ENCODE measurements around the gene GHRL.

GHRL gene

DNA sequence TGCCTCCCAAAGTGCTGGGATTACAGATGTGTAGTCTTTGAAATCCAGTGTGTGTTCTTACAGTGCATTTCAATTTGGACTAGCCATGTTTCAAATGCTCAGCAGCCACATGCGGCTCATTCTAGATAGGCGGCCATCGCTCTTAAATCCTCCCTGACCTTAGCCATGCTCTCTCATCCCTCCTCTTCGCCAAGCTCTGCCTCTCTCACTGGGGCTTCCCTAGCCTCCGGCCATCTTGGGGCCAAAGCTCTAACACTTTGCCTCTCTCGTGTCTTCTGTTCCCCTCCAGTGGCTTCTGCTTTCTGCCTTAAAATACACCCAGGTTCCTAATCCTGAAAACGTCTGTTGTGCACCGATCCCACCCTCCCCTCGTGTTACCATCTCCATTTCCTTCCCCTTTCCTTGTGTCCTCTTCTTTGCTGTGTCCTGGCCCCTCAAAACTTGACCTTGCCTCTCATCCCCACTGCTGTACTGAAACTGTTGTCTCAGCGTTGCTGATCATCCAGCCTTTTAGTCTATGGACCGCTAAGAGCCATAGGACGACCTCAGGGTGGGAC lies 1.4 kb upstream of the GHRL start:
- DNase-seq, result no peak

DNA sequence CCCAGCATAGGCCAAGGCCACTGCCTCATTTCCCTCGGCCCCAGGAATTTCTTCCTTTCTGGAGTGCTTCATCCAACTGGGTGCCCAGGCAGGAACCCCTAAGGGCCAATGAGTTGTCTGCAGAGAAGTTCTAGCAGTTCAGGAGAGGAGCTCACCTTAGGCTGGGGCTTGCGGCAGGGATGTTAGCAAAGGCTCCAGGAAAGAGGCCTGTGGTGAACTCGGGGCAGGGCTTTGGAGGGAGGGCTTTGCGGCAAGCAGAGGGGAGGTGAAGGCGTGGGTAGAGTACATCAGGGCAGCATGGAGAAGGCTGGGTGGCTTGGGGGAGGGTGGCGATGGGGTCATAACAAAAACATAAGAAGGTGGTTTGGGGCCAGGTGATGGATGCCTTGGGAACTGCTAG lies 1.1 kb downstream of the GHRL start:
- no peak for DNase-seq

DNA sequence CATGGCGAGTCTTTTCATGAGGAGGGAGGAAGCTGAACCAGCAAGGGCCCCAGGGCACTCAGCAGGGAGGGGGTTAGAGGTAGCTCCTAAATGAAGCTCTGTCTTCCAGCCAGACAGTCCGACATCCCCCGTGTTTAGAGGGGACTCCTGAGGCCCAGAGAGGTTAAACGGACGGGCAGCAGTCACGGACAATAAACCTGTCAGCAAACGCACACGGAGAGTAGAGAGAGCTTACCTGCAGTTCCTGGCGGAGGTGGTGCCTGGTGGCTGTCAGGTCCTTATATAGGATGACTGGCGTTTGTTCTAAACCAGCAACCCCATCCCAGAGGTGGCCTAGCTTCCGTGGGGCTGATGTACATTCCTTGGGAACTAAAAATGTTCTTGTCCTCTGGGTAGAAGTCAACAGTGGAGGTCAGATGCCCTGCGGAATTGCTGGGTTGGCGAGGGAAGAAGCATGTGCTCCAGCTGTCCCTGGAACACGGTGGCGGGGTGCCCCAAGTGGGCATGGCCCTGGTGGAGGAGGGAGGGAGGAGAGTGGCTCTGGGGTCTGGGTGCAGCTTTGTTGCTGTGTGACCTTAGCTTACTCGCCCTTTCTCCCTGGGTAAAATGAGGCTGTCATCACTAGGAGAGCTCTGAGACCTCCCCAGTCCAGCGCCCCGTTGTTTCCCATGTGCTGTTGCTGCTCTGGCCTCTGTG lies 2.1 kb downstream of the GHRL start:
- DNase-seq, result no peak

DNA sequence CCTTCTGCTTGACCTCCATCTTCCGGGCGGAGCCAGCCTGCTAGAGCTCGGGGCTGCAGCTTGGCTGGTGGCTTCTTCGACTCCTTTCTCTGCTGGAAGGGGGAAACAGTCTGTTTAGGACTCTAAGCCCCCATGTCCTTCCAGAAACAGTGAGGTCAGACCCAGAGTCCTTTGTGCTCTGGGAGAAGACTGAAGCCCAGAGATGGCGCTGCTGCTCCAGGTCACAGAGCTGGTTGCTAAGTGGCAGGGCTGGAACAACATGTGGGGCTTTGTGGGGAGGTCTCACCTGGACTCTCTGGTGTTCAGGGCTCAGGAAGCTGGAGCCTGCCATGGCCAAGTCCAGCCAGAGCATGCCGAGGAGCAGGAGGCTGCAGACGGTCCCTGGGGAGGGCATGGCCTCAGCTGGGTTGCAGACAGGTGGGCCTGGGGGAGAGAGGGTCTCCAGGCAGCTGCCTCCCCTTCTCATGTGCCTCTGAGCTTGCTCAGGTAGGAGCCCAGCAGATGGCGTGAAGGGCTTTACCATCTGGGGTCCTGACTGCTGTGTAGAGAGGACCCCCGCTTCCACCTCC lies 2.9 kb downstream of the GHRL start:
- DNase-seq, result no peak

DNA sequence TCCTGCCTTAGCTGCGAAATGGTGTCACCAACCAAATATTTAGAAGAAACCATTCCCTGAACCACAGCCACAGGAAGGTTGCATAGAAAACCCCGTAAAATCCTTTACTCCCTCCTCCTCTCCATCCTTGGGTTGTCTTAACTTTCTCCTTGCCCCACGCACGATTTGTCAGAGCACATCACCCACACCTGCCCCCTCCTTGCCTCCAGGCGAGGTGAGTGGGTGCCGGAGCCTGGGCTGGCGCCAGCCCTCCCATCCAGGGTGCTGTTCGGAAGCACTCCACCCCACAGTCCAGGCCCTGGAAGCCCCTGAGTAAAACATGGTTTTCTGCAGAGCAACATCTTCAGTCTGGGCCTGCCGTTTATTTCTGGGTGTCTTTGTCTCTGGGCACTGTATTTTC lies 3.7 kb downstream of the GHRL start:
- no peak for DNase-seq

DNA sequence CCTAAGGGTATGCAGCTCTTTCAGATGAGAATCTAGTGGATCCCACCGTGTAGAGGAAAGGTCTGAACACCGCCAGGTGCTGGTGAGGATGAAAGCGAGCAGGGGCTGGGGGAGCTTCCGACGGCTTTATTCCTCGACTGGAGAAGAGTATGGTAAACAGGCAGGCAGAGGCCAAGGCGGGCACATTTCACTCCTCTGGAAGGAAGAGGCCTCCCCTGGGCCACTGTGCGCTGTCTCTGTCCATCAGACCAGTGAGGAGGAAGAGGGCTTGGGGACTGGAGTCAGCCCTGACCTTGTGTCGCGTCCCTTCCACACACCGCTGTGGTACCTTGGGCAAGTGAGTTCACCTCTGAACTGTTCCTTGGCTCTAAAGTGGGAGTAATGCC lies 4.2 kb downstream of the GHRL start:
- no peak for DNase-seq

DNA sequence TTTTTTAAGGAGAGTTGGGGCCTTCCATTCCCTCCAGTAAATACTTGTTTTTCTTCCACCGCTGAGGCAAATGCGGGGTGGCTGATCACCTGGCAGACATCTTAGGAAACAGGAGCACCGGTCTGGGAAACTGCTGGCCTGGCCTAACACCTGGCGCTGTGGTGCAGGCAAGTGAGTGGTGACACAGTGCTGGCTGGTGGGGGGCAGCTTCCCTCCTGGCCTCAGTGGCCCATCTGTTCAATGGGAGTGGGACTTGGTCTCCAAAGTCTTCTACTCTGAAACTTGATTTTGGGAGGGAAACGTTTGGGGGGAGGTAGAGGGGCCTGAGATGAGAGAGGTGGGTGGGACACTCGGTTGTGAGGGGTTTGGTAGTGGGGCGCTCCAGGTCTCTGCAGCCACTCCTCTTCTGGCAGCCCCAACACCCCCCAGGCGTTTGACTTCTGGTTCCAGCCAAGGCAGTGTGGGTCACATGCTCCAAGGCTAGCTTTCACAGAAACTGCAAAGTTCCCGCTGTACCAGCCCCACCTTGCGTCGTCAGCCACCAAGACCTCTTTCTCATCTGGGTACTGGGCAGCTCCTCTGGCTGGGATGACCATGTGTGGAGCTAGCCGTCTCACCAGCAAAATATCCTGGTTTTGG lies 4.7 kb downstream of the GHRL start:
- DNase-seq, result no peak

DNA sequence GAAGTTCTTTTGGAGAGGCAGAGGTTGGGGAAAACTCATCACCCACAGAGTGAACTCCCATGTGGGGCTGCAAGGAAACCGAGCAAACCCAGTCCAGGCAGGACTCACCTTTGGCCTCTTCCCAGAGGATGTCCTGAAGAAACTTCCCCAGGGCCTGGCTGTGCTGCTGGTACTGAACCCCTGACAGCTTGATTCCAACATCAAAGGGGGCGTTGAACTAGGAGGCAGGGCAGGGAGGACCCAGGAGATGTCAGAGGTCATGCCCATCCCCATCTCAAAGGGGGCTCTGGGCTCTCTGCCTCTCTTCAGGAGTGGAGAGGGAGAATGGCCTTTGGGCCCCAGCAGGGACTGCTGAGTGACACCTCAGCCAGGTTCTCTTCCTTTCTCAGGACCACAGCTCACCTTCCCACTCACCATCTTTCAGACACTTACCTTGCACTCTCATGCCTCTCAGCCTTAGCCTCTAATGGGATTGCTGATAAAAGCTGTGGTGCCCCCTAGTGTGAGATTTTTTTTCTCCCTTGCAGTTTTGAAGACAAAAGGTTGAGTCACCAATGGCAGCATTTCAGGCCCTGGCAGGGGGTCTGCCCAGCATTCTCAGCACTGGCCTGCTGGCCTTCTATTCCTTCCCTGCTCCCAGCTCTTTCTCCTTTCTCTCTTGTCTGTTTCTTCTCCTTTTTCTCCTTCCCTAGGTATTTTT lies 6.0 kb downstream of the GHRL start:
- DNase-seq, result no peak

DNA sequence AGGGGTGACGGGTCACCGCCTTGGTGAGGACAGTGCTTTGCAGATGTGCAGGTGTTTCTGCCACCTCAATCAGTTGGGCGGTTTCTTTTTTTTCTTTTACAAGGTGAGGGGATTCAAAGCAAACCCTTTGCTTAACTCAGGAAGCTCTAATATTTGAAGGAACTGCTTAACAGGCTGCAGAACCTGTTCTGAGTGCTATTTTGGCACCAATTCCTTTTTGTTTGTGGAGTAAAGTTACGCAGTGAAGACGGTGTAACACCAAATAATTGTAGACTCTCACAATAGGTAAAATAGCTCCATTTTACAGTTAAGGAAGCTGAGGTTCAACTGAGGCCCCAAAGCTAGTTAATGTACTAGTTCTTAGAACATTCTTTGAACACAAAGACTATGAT lies 6.6 kb downstream of the GHRL start:
- no peak for DNase-seq

DNA sequence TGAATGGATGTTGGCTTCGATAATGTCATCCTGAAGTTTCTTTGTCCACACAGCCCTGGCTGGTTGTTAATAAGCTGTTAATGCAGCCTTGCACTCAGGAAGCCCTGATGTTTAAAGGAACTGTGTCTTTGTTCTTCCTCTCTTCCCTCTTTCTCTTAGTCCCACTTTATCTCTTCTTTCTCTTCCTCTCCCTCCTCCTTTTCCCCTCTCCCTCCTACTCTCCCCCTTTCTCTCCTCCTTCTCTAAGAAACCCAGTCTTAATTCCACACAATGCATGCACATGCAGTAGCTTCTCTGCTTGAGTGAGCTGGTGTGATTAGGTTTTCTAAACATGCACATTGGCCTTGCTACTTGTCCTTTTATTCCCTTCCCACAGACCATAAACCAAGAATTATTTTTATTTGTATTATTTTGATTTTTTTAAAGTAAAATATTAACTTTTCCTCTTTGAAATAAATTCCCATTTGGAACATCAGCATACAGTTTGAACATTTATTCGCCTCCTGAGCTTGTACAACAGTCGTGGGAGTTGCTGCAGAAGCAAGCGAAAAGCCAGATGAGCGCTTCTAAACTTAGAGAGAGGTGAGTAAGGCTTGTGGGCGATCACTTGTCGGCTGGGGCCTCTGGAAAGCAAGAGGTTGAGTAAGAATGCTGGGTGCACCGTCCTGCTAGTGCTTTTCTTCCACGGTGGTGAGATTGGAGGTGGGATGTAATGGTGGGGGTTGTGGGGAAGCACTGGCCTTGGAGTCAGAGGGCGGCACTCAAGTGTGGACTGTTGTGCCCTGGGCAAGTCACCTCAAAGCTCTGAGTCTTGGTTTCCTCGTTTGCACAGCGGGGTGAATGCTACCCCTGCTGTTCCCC lies 7.2 kb downstream of the GHRL start:
- no peak for DNase-seq

DNA sequence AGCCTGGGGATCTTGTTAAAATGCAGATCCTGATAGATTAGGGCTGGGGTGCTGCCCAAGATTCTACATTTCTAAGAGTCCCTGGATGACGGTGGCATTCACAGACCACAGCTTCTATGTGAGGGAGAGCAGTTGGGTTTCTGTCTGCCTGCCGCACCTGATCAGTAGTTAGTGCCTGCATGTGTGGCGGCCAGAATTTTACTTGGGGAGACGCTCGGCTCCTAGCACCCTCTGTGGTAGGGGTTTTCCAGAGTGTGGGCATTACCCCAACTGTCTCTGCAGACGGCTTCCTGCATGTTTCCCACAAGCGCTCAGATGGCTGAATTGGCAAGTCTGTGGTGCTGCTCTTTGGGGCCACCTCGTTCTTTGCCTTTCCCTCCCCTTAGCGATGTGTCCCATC lies 8.3 kb downstream of the GHRL start:
- DNase-seq, result no peak

DNA sequence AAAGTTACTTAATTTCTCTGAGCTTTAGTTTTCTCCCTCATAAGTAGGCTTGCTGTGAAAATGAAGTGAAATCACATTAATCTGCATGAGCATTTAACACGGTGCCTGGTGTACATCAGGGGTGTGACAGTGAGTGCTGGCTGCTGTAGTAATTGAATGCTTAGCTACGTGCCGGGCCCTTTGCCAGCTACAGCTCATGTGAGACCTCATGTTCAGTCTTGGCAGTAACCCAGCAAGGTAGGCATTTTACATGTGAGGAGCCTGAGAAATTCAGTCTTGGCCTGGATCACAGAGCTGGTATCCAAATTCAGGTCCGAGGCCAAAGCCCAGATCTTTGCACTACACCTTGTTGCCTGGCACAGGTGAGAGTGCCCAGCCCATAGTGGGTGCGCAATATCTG lies 9.1 kb downstream of the GHRL start:
- no peak for DNase-seq

DNA sequence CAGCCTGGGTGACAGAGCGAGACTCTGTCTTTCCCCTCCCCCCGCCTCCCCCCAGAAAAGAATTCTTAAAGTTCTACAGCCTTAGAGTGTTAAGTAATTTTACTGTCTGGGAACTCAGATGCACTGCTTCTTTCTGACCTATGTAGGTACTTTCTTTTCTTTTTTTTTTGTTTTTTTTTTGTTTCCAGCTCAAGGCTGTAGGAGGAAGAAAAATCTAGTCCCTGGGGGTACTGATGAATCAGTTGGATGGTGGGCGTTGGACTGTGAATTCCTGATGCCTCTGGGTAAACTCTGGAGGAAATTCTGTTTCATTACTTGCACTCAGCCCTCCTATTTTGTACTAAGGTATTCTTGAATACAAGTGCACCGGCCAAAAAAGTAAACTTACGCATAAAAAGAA lies 10.8 kb downstream of the GHRL start:
- no peak for DNase-seq

DNA sequence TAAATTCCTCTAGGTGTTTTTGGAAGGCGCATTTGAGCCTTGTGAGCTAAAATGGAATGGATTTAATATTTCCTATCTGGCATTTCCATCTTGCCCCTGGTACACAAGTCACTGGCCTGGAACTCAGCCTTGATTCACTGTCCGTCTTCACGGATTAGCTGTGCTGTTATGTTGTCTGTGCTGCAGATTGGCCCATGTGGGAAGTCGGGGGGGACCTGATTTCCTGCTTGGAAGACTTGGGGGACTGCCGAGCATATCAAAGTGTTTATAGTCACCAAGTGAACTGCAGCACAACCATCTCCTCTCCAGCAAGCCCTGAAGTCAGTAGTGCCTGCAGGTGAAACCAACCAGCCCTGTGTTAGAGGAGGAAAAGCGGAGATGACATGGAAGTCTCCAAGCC lies 12.2 kb downstream of the GHRL start:
- DNase-seq, result no peak

DNA sequence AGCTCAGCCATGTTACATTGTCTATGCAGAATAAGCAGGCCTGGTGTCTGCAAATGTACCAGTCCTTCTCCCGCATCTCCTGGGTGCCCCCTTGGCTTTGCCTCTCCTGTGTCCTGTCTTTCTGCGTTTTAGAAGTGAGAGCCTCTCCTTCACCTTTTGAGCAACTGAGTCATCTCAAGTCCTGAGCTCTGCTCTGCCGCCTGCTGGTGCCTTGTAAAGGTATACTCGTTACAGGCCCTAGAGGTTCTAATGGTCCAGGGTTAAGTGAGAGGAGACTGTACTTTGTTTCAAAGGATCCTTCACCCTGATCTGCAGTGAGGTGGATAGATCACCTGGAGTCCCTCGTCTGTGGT lies 12.6 kb downstream of the GHRL start:
- DNase-seq, result no peak

DNA sequence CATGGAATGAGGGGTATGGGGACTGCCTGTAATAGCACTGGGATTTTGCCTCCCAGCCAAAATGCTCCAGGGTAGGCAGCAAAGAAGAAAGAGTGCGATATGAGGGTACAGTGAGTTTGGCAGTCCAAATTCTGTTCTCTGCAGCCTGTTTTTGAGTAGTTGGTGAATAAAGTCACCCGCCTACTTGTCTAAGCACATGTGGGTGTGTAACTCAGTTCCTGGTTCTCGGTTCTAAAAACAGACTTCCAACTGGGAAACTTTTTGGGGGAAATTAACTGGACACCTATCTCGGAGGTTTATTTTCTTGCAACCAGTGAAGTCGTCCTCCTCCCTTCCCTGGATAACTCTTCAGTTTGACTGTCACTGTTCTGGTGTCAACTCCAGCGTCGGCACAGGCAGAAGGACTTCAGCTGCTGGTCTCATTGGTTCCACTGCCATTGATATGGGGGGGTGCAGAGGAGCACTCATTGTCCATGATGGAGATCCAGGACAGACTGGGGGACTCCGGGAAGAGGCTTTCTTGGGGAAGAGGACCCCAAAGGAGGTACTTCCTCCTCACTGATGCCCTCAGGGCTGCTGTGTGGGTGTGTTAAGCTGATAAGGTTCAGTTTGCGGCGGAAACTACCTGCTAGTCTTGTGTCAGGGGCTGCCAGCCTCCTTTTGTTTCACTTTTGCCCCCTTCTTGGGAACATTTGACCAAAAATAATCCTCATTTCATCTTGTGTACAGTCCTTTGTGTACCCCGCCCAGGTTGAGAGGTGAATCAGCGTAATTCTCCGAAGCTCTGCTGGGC lies 13.2 kb downstream of the GHRL start:
- DNase-seq, result no peak

DNA sequence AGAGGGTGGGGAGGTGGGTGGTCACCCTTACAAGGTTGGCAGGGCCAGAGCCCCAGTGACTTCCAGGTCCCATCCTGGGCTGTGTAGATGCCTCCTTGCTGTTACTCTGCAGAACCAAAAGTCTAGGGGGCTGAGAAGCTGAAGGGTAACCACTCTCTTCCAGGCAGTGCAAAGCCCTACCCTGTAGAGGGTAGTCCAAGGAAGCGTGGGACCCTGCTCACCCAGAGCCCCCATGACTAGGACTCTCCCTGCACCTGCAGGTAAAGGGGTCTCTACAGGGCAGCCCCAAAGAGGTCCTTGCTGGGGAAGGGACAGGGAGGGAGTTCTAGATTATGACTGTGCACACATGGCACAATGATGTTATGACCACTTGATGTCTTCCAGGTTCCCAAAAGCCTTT lies 14.2 kb downstream of the GHRL start:
- no peak for DNase-seq

DNA sequence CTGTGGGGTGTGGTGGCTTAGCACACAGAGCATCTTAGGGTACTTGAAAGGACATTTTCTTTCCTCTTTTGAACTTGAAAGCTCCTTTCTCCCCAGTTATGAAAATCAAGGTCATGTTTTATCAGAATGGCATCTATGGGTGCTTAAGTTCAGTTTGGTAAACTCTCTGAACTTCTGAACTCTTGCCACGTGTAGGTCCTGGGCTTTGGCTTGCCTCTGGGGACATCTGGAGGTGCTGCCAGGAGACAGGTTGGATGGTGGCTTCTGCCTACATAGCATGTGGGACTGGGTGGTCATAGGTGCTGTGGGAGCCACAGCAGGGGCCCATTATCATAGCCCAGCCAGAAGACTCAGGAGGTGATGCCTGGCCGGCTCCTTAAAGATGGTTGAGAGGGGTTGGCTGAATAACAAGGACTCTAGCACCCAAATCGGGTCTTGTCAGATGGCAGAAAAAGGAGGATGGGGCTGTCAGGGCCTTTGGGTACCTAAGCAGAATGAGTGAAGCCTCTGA lies 15.6 kb downstream of the GHRL start:
- no peak for DNase-seq

DNA sequence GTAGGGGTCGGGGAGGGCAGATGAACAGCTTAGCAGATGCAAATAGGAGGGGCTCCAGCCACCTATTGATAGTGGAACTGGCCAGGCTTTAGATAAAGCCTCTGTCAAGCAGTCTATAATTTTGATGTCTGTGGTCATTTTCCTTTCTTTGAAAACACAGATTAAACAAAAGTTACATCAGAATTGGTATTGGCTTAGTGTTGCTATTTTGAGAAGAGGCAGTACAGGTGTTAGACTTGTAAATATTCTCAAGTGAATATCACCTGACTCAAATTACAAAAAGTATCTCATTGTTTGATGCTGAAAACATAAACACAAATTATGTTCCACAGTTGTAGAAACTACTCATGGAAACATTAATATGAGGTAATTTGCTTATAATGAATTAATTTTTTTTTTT lies 18.1 kb downstream of the GHRL start:
- DNase-seq, result no peak

DNA sequence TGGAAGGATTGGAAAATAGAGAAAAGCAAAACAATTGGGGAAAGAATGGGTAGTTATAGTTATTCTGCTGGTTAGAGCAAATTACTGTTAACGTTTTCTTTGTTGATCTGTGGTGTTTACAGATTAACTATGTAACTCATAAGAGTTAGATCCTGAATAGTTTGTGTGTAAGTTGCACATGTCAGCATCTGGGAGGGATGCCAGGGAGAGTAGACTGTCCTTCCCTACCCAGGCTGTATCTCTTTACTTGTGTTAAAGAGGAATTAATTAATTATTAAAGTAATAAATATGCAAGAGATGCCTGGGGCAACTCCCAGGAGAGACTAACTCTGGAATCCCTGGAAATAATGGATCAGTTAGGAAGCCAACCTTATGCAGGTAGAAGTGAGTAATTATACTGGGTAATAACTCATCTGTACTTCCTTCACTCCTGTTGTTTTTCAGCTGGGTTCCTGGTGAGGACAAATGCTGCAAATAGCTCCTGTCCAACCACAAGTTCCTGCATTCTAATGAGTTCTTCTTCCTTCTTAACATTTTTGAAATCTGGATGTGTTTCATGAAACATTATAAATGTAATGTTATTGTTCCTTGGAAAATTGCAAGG lies 18.9 kb downstream of the GHRL start:
- DNase-seq, result no peak

DNA sequence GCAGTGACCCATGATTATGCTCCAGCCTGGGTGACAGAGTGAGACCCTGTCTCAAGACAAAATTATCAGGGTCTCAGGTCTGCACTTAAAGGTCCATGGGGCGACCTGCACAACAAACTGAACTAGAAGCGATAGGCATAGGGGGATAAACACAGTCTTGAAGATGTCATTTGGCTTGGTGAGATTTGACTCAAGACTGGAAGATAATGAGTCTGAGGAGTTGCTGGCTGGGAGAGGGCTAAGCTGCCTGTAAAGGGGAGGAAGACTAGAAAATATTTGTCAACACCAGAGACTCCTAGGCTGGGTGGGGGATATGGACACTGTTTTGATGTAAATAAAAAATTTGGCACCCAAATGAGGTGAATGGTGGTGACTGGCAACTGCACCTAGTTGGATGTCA lies 19.8 kb downstream of the GHRL start:
- DNase-seq, result no peak
